ENCODE data around the gene DNAJA1.

DNA sequence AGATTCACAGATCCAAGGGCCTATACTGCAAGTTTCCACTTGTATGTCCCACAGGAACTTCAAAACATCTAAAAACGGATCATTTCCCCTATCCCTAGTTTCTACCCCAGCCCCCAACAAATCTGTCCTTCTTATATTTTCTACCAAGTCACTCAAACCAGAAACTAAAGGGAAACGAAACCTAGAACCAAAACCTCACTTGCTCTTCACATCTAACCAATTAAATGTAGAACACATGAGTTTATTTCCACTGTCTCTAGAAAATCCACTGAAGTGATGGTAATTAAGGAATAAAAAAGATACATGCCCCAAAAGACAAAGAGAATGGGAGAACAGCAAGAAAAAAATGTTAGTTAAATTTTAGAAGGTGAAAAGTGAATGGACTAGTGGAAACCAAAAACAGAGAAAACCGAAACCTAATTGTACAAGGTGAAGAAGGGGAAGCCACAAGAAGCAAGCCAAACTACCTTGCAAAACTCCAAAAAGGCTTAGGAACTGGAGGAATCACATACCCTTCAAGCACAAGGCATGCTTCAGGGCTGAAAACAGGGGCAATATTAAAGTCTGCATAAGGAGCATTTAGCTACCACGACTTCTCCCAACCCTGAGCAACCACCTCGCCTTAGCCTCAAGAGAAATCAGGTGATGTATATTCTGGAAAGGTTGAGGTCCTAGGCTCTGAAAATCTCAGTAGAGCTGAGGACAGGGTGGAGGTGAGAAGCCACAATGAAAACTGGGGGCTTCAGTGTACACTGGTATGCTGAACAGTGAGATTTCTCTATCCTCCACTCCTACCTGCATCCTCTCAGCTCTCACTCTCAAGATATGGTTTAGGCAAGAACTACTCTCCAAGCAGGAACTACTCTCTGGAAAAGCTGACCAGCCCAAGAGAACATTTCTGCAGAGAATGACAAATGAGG, 40.3 kb downstream of the DNAJA1 start:
- TF ChIP-seq, protein P1, sequence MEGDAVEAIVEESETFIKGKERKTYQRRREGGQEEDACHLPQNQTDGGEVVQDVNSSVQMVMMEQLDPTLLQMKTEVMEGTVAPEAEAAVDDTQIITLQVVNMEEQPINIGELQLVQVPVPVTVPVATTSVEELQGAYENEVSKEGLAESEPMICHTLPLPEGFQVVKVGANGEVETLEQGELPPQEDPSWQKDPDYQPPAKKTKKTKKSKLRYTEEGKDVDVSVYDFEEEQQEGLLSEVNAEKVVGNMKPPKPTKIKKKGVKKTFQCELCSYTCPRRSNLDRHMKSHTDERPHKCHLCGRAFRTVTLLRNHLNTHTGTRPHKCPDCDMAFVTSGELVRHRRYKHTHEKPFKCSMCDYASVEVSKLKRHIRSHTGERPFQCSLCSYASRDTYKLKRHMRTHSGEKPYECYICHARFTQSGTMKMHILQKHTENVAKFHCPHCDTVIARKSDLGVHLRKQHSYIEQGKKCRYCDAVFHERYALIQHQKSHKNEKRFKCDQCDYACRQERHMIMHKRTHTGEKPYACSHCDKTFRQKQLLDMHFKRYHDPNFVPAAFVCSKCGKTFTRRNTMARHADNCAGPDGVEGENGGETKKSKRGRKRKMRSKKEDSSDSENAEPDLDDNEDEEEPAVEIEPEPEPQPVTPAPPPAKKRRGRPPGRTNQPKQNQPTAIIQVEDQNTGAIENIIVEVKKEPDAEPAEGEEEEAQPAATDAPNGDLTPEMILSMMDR (IDR thresholded peaks at IDR 0.05) = no peak
- TF ChIP-seq POLR2A (IDR thresholded peaks at IDR 0.05) (no peak), EP300 (IDR thresholded peaks at IDR 0.05) (no peak)
